H1 (cell line): ENCODE measurements around the gene GKAP1. TPM values are rescaled to one million over a fixed set of nuclear protein-coding genes. Genes with fewer than 3 reads are reported as not detected.
A peak's percentile ranks its signal among the peaks of the same experiment; 100 is the strongest.

ENCODE experiments used
- CTCF ChIA-PET: fragments of 300-600 bp; sonication (Branson Sonifier 250); formaldehyde crosslinking; loops from one replicate; lab custom pipeline; 2021; ENCODE audit not compliant: partially characterized antibody; lab: Charles Lee
- POLR2A ChIA-PET: fragments of 300-600 bp; sonication (Branson Sonifier 250); formaldehyde crosslinking; loops from one replicate; lab custom pipeline; 2021; ENCODE audit warnings: inconsistent platforms; ENCODE audit not compliant: partially characterized antibody; lab: Charles Lee
- DNase-seq, 2 experiments: peaks; one replicate each; pipeline versions ENCODE4 v3.0.0 to v3.0.0-alpha.2; 2010 to 2022; ENCODE audit warnings: low spot score in 2 of 2, low read depth in 1 of 2, mixed read lengths in 1 of 2
- FAIRE-seq: peaks from 2 replicates; lab custom pipeline; 2011; peaks lifted over from hg19 to GRCh38; lab: Jason Lieb, UNC
- H2AFZ ChIP-seq: 2 replicates; pipeline ENCODE4 v1.8.1; 2012; ENCODE audit warnings: low read length, inconsistent platforms
- H2AK5ac ChIP-seq: 2 replicates; pipeline ENCODE4 v1.6.1; 2013; ENCODE audit warnings: low read depth, low read length
- H2BK120ac ChIP-seq: replicated peaks from 2 replicates; pipeline ENCODE3; 2013; ENCODE audit warnings: low read depth, low read length, inconsistent platforms
- H2BK12ac ChIP-seq: 2 replicates; pipeline ENCODE4 v1.6.1; 2013; ENCODE audit warnings: low read depth, low read length
- H2BK15ac ChIP-seq: 2 replicates; pipeline ENCODE4 v1.6.1; 2013; ENCODE audit warnings: low read length
- H2BK20ac ChIP-seq: 2 replicates; pipeline ENCODE4 v1.6.1; 2013; ENCODE audit warnings: low read length
- H2BK5ac ChIP-seq: 2 replicates; pipeline ENCODE4 v1.6.1; 2013; ENCODE audit warnings: low read depth, low read length
- H3K14ac ChIP-seq: 2 replicates; pipeline ENCODE4 v1.6.1; 2013; ENCODE audit warnings: inconsistent platforms; ENCODE audit not compliant: insufficient read length
- H3K18ac ChIP-seq: 2 replicates; pipeline ENCODE4 v1.6.1; 2013; ENCODE audit warnings: low read length; ENCODE audit errors: extremely low read depth
- H3K23ac ChIP-seq: 2 replicates; pipeline ENCODE4 v1.6.1; 2013; ENCODE audit warnings: inconsistent platforms; ENCODE audit not compliant: insufficient read length
- H3K23me2 ChIP-seq: 2 replicates; pipeline ENCODE4 v1.6.1; 2013; ENCODE audit warnings: low read depth, low read length
- H3K27ac ChIP-seq: 2 replicates; pipeline ENCODE4 v1.6.1; 2011; ENCODE audit warnings: low read depth, low read length, inconsistent platforms
- H3K27me3 ChIP-seq, 4 experiments: replicated peaks in 1 of 4; 1 replicate in 1 of 4; 2 replicates in 3 of 4; pipeline versions ENCODE4 v1.6.1 to v1.8.1; 2011 to 2013; ENCODE audit warnings: low read length in 3 of 4, mild to moderate bottlenecking in 3 of 4, inconsistent platforms in 2 of 4, mixed read lengths in 2 of 4, moderate library complexity in 1 of 4; ENCODE audit not compliant: control insufficient read depth in 3 of 4, insufficient read depth in 3 of 4; ENCODE audit errors: extremely low read depth in 1 of 4
- H3K36me3 ChIP-seq, 4 experiments: 2 replicates each; pipeline versions ENCODE4 v1.6.1 to v1.8.1; 2011 to 2013; ENCODE audit warnings: mild to moderate bottlenecking in 4 of 4, low read length in 3 of 4, moderate library complexity in 2 of 4, control low read depth in 1 of 4, inconsistent platforms in 1 of 4; ENCODE audit not compliant: insufficient read depth in 4 of 4, control insufficient read depth in 2 of 4
- H3K4ac ChIP-seq: replicated peaks from 2 replicates; pipeline ENCODE3; 2013; ENCODE audit warnings: low read length, low read depth, mixed read lengths, inconsistent platforms; ENCODE audit not compliant: insufficient read length
- H3K4me1 ChIP-seq, 4 experiments: replicated peaks in 1 of 4; 1 replicate in 1 of 4; 2 replicates in 3 of 4; pipeline versions ENCODE4 v1.6.1 to v1.8.1; 2011 to 2013; ENCODE audit warnings: low read length in 3 of 4, inconsistent platforms in 2 of 4, mixed read lengths in 1 of 4; ENCODE audit not compliant: insufficient read depth in 4 of 4, control insufficient read depth in 3 of 4
- H3K4me2 ChIP-seq, 2 experiments: 2 replicates each; pipeline versions ENCODE4 v1.6.1 to v1.8.1; 2011 to 2013; ENCODE audit warnings: low read depth in 2 of 2, low read length in 2 of 2, control low read depth in 1 of 2, inconsistent platforms in 1 of 2, mild to moderate bottlenecking in 1 of 2; ENCODE audit not compliant: insufficient read depth in 1 of 2
- H3K4me3 ChIP-seq, 4 experiments: fragments of 200-600, 300-600 bp in 1 of 4; sonication (generic), shearing (Covaris generic), sonication (Bioruptor Twin) in 1 of 4; 2 replicates each; pipeline versions ENCODE4 v1.5.1 to v1.8.1; 2011 to 2016; ENCODE audit warnings: low read length in 4 of 4, low read depth in 3 of 4, control low read depth in 2 of 4, inconsistent platforms in 2 of 4, mild to moderate bottlenecking in 2 of 4, mixed read lengths in 1 of 4, moderate library complexity in 1 of 4; ENCODE audit not compliant: insufficient read depth in 2 of 4; ENCODE audit errors: extremely low read depth in 1 of 4
- H3K56ac ChIP-seq: replicated peaks from 2 replicates; pipeline ENCODE3; 2013; ENCODE audit warnings: low read depth, mild to moderate bottlenecking, mixed read lengths, low read length, inconsistent platforms; ENCODE audit not compliant: insufficient read length
- H3K79me1 ChIP-seq: 2 replicates; pipeline ENCODE4 v1.6.1; 2013; ENCODE audit warnings: low read depth, low read length, control low read depth
- H3K79me2 ChIP-seq, 2 experiments: 2 replicates each; pipeline versions ENCODE4 v1.6.1 to v1.8.1; 2012 to 2013; ENCODE audit warnings: low read length in 2 of 2, mild to moderate bottlenecking in 2 of 2, inconsistent platforms in 1 of 2; ENCODE audit not compliant: insufficient read depth in 2 of 2, control insufficient read depth in 1 of 2
- H3K9ac ChIP-seq, 4 experiments: replicated peaks in 1 of 4; 1 replicate in 1 of 4; 2 replicates in 3 of 4; pipeline versions ENCODE4 v1.6.1 to v1.8.1; 2011 to 2013; ENCODE audit warnings: low read depth in 3 of 4, low read length in 3 of 4, control low read depth in 2 of 4, mild to moderate bottlenecking in 2 of 4, moderate library complexity in 2 of 4, inconsistent platforms in 1 of 4; ENCODE audit errors: extremely low read depth in 1 of 4
- H3K9me3 ChIP-seq, 2 experiments: 2 replicates each; pipeline versions ENCODE4 v1.6.1 to v1.8.1; 2012 to 2013; ENCODE audit warnings: mild to moderate bottlenecking in 2 of 2, moderate library complexity in 2 of 2, control low read depth in 1 of 2, inconsistent platforms in 1 of 2, low read depth in 1 of 2, low read length in 1 of 2, mixed read lengths in 1 of 2; ENCODE audit not compliant: insufficient read depth in 2 of 2
- H4K20me1 ChIP-seq, 2 experiments: replicated peaks in 1 of 2; 2 replicates each; pipeline versions ENCODE3 to v1.8.1; 2011 to 2013; ENCODE audit warnings: inconsistent platforms in 2 of 2, low read length in 2 of 2, mild to moderate bottlenecking in 1 of 2; ENCODE audit not compliant: insufficient read depth in 2 of 2, control insufficient read depth in 1 of 2
- H4K5ac ChIP-seq: 2 replicates; pipeline ENCODE4 v1.6.1; 2013; ENCODE audit warnings: low read length, low read depth, mixed read lengths, inconsistent platforms; ENCODE audit not compliant: insufficient read length
- H4K8ac ChIP-seq: 2 replicates; pipeline ENCODE4 v1.8.0; 2013; ENCODE audit warnings: mild to moderate bottlenecking, moderate library complexity, low read length, inconsistent platforms; ENCODE audit not compliant: insufficient read depth; ENCODE audit errors: extremely low read depth
- H4K91ac ChIP-seq: replicated peaks from 2 replicates; pipeline ENCODE3; 2013; ENCODE audit warnings: low read length, mixed read lengths, inconsistent platforms; ENCODE audit not compliant: insufficient read length
- CTCF ChIP-seq, 3 experiments: IDR thresholded peaks; 1 replicate in 2 of 3; 2 replicates in 1 of 3; pipeline versions ENCODE4 v1.5.1 to v1.6.1; 2011; ENCODE audit warnings: low read length in 3 of 3, mild to moderate bottlenecking in 3 of 3, inconsistent platforms in 2 of 3, low read depth in 1 of 3, moderate library complexity in 1 of 3; ENCODE audit not compliant: insufficient read depth in 1 of 3; ENCODE audit errors: control extremely low read depth in 1 of 3
- HDAC2 ChIP-seq, 2 experiments: fragments of 300-600 bp in 1 of 2; sonication (generic) in 1 of 2; IDR thresholded peaks; 2 replicates each; pipeline ENCODE4 v1.6.1; 2011 to 2012; ENCODE audit warnings: low read depth in 2 of 2, low read length in 2 of 2, mild to moderate bottlenecking in 2 of 2, moderate library complexity in 2 of 2, borderline replicate concordance in 1 of 2, inconsistent platforms in 1 of 2
- SAP30 ChIP-seq: fragments of 300-600 bp; sonication (generic); IDR thresholded peaks from 2 replicates; pipeline ENCODE4 v1.7.1; 2012; ENCODE audit warnings: low read length, moderate library complexity, mild to moderate bottlenecking, inconsistent platforms; ENCODE audit not compliant: insufficient read depth, insufficient replicate concordance
- SIN3A ChIP-seq, 2 experiments: IDR thresholded peaks in 1 of 2; conservative IDR thresholded peaks in 1 of 2; 2 replicates each; pipeline ENCODE4 v1.6.1; 2011 to 2012; ENCODE audit warnings: low read length in 2 of 2, improper control_type of control experiment in 1 of 2, low read depth in 1 of 2, mild to moderate bottlenecking in 1 of 2
- SIRT6 ChIP-seq: IDR thresholded peaks from one replicate; pipeline ENCODE4 v1.7.1; 2012; ENCODE audit warnings: low read length, inconsistent platforms
- WGBS, 2 experiments: shearing (Covaris generic) in 1 of 2; methylation state at CpG; one replicate each; pipeline versions ENCODE4 v1.1.6 to v1.1.7; 2013 to 2015; ENCODE audit warnings: low lambda C conversion rate in 2 of 2, mixed read lengths in 2 of 2, inconsistent platforms in 1 of 2, low coverage in 1 of 2, missing lambda C conversion rate in 1 of 2; ENCODE audit not compliant: insufficient replicate concordance in 2 of 2, insufficient coverage in 1 of 2, insufficient read length in 1 of 2; ENCODE audit errors: extremely low coverage in 1 of 2, missing lambda C conversion rate in 1 of 2; 5-methylcytosine and 5-hydroxymethylcytosine counted together
- polyA plus RNA-seq, 7 experiments: library from polyadenylated mRNA; depleted of rRNA in 3 of 7; stranded (reverse) in 5 of 7; unstranded in 2 of 7; fragments of >200 nt in 5 of 7; fragments of 200-250 nt in 2 of 7; gene quantifications; 1 replicate in 5 of 7; 2 replicates in 1 of 7; 4 replicates in 1 of 7; pipeline versions ENCODE4 v1.2.1 to v1.2.3, GENCODE V29; 2011 to 2013; ENCODE audit warnings: missing spikeins in 2 of 7, mixed read lengths in 2 of 7
- total RNA-seq: library from RNA; stranded (reverse); fragmentation: NEBNext Ultra II Directional; extraction: Animal tissue kit (Norgen Biotek cat#: 25700); gene quantifications from 2 replicates; pipeline ENCODE4 v1.2.1, GENCODE V29; 2021

Gene GKAP1
- total and polyA plus RNA-seq, 2 of the 8 experiments (the other 6 are each of a cell fraction or from before 2014, with no cell fraction given) = 0.97 to 5.3 TPM

- no peak overlapping the region for H2BK12ac ChIP-seq
- no peak for TF ChIP-seq SIRT6
- peak; percentile 75 to 89 for TF ChIP-seq SIN3A (conservative IDR thresholded peaks at IDR 0.05 in 1 of 2, IDR thresholded peaks at IDR 0.05 in 1 of 2; ENCODE audit: low read depth in 1 of 2, low read length in 2 of 2)
- peak in 2 of 3 experiments; percentile 15 to 31; a peak in 2 of 4 replicates for TF ChIP-seq CTCF (IDR thresholded peaks at IDR 0.05; ENCODE audit: control extremely low read depth in 1 of 3, insufficient read depth in 1 of 3, low read depth in 1 of 3, low read length in 3 of 3)
- 0 out of 4 replicates have a peak, but pooled peaks of 1 of the 2 experiments have one; percentile 18 for TF ChIP-seq HDAC2 (IDR thresholded peaks at IDR 0.05; ENCODE audit: borderline replicate concordance in 1 of 2, low read depth in 2 of 2, low read length in 2 of 2)
- TF ChIP-seq SAP30 = peak; percentile 95
- FAIRE-seq (no peak), DNase-seq (peak in 1 of 2 experiments; percentile 65)
- H3K9me3 ChIP-seq = peaks cover 0 to 2% of the 10 kb centered on the region in 2 experiments; a peak in 1 of 4 replicates
- peaks cover 32 to 38% of the 10 kb centered on the region in 2 experiments for H3K79me2 ChIP-seq
- H4K20me1 ChIP-seq = no peaks in the 10 kb centered on the region
- no peaks in the 10 kb centered on the region for H3K79me1 ChIP-seq
- H3K23ac ChIP-seq = no peak overlapping the region
- H3K18ac ChIP-seq = no peak overlapping the region
- H3K9ac ChIP-seq = peak overlapping the region; percentile 50 to 99 (median 90); a peak in 6 of 7 replicates
- H4K5ac ChIP-seq = no peak overlapping the region
- WGBS, 2 experiments = 20% methylated on average over 20 of the region's 20 CpGs; no CpG with 5 or more reads in 1 of the 2 experiments
- ChIA-PET CTCF (interaction anchor here (0.6 to 1.3 kb wide), 4 partner anchors 9 to 31 kb away, joined by 3 to 4 read pairs (median 4); no protein-coding TSS in a partner anchor), POLR2A (interaction anchor here (0.6 to 2.7 kb wide), 23 partner anchors 10 to 695 kb away, joined by 3 to 15 read pairs (median 4); partner anchors contain the start of genes HNRNPK, KIF27 and RMI1)
- no peaks in the 10 kb centered on the region; a peak in 1 of 8 replicates for H3K36me3 ChIP-seq
- H3K23me2 ChIP-seq = no peaks in the 10 kb centered on the region; the same call in 1 of the 2 replicates
- no peak overlapping the region for H3K4ac ChIP-seq
- peak overlapping the region; percentile 73 for H2AFZ ChIP-seq
- H2AK5ac ChIP-seq = no peak overlapping the region
- H4K8ac ChIP-seq = no peak overlapping the region
- H3K56ac ChIP-seq = no peak overlapping the region
- H2BK20ac ChIP-seq = no peak overlapping the region
- no peak overlapping the region for H2BK120ac ChIP-seq
- peak overlapping the region; percentile 100; the same call in 1 of the 2 replicates for H2BK5ac ChIP-seq
- no peaks in the 10 kb centered on the region; a peak in 1 of 7 replicates for H3K4me1 ChIP-seq
- H3K4me2 ChIP-seq = peak overlapping the region; percentile 70 to 87
- no peak overlapping the region for H4K91ac ChIP-seq
- H3K14ac ChIP-seq = no peak overlapping the region
- H3K27ac ChIP-seq = peak overlapping the region; percentile 100; the same call in 1 of the 2 replicates
- peak overlapping the region; percentile 79 to 99 (median 93) for H3K4me3 ChIP-seq
- no peaks in the 10 kb centered on the region for H3K27me3 ChIP-seq
- H2BK15ac ChIP-seq = no peak overlapping the region
Measured at GRCh38 chr9:83708515-83709158, 108.9 kb downstream of the GKAP1 start.
